Peyer's patch (tissue), 4 donors: ENCODE results near the gene SDHAF3.
"Not testable (repeated sequence)": the region's sequence is repeated elsewhere in the genome, so short reads cannot be mapped to it uniquely, and the experiment has no call there.

Experiments used
- POLR2A ChIP-seq, 2 donors: fragments of 450-650 bp; IDR thresholded peaks; one replicate each; pipeline ENCODE4 v1.5.1; 2017; ENCODE audit warnings: antibody characterized with exemption in 2 of 2, mild to moderate bottlenecking in 2 of 2, moderate library complexity in 2 of 2
- TF ChIP-seq, protein P1 (sequence below), 6 experiments: fragments of 450-650 bp in 4 of 6; fragments of 200-600 bp in 2 of 6; sonication (generic) in 1 of 6; IDR thresholded peaks; one replicate each; pipeline ENCODE4 v1.5.1; 2017 to 2019; ENCODE audit warnings: antibody characterized with exemption in 6 of 6, mild to moderate bottlenecking in 3 of 6, moderate library complexity in 1 of 6

DNA sequence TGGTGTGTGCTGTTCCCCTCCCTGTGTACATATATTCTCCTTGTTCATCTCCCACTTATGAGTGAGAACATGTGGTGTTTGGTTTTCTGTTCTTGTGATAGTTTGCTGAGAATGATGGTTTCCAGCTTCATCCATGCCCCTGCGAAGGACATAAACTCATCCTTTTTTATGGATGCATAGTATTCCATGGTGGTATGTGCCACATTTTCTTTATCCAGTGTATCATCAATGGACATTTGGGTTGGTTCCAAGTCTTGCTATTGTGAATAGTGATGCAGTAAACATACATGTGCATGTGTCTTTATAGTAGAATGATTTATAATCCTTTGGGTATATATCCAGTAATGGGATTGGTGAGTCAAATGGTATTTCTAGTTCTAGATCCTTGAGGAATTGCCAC, 44.1 kb downstream of the SDHAF3 start:
- TF ChIP-seq, protein P1, sequence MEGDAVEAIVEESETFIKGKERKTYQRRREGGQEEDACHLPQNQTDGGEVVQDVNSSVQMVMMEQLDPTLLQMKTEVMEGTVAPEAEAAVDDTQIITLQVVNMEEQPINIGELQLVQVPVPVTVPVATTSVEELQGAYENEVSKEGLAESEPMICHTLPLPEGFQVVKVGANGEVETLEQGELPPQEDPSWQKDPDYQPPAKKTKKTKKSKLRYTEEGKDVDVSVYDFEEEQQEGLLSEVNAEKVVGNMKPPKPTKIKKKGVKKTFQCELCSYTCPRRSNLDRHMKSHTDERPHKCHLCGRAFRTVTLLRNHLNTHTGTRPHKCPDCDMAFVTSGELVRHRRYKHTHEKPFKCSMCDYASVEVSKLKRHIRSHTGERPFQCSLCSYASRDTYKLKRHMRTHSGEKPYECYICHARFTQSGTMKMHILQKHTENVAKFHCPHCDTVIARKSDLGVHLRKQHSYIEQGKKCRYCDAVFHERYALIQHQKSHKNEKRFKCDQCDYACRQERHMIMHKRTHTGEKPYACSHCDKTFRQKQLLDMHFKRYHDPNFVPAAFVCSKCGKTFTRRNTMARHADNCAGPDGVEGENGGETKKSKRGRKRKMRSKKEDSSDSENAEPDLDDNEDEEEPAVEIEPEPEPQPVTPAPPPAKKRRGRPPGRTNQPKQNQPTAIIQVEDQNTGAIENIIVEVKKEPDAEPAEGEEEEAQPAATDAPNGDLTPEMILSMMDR (IDR thresholded peaks at IDR 0.05), result not testable (repeated sequence)
- TF ChIP-seq POLR2A (IDR thresholded peaks at IDR 0.05), result not testable (repeated sequence)
